Measurements from ENCODE around the gene C10orf71.

GRCh38 chr10:49288341-49289065 lies 10.5 kb upstream of the C10orf71 start:
- no peak for TF ChIP-seq CTCF (IDR thresholded peaks at IDR 0.05)
- TF ChIP-seq POLR2A (IDR thresholded peaks at IDR 0.05): no peak

Measured in heart left ventricle (tissue), 13 donors.